Measurements from ENCODE around the gene INCENP. TPM values are rescaled to one million over a fixed set of nuclear protein-coding genes. Genes with fewer than 3 reads are reported as not detected.

Gene INCENP
- 7.7 and 21.5 TPM in 2 replicates for total RNA-seq

GRCh38 chr11:62123669-62124185 is at the start of gene INCENP:
TSS of gene INCENP (plus strand) at chr11:62124011. CDS start at chr11:62128162, 4,151 bp downstream.

GRCh38 chr11:62190011-62190410 is 66.2 kb downstream of the INCENP start, which contains the start of gene SCGB1D1:
TSS of gene SCGB1D1 (plus strand) at chr11:62190216. CDS start at chr11:62190285, 69 bp downstream.

Other genes with a start within 250 kb of the INCENP start
- 74.2 and 138 TPM in 2 replicates for gene FADS3, start 232.5 kb upstream of the INCENP start, total RNA-seq
- 2.1 and 2.3 TPM in 2 replicates for gene RAB3IL1, start 206.4 kb upstream of the INCENP start, total RNA-seq
- gene BEST1, start 173.7 kb upstream of the INCENP start, total RNA-seq = 2.8 and 9.5 TPM in 2 replicates
- gene FTH1, start 156.4 kb upstream of the INCENP start, total RNA-seq = 2,108 and 2,864 TPM in 2 replicates
- not detected in 2 replicates for gene SCGB1D1, start 66.2 kb downstream of the INCENP start, total RNA-seq
- not detected in 2 replicates for gene SCGB2A1, start 84.7 kb downstream of the INCENP start, total RNA-seq
- not detected in 2 replicates for gene SCGB1D2, start 118.2 kb downstream of the INCENP start, total RNA-seq
- not detected in 2 replicates for gene SCGB2A2, start 146.1 kb downstream of the INCENP start, total RNA-seq
- not detected in 2 replicates for gene SCGB1D4, start 175.1 kb downstream of the INCENP start, total RNA-seq
- 0.30 and 0.78 TPM in 2 replicates for gene ASRGL1, start 213.4 kb downstream of the INCENP start, total RNA-seq